Hepatocyte (in vitro differentiated cells): ENCODE results near the gene CTBP1. TPM values are rescaled to one million over a fixed set of nuclear protein-coding genes. Genes with fewer than 3 reads are reported as not detected.

Source experiments
- DNase-seq: peaks from one replicate; pipeline ENCODE4 v3.0.0-alpha.2; 2016; ENCODE audit warnings: low spot score
- H2AFZ ChIP-seq: fragments of 200-600 bp; sonication (generic); 2 replicates; pipeline ENCODE4 v1.6.0; 2016; ENCODE audit warnings: antibody characterized with exemption, mild to moderate bottlenecking
- H3K27ac ChIP-seq: fragments of 200-600 bp; sonication (generic); 2 replicates; pipeline ENCODE4 v1.5.1; 2016; ENCODE audit warnings: mild to moderate bottlenecking
- H3K27me3 ChIP-seq: fragments of 200-600 bp; sonication (generic); 2 replicates; pipeline ENCODE4 v1.6.1; 2016
- H3K36me3 ChIP-seq: fragments of 200-600 bp; sonication (generic); replicated peaks from 2 replicates; pipeline ENCODE4 v1.5.1; 2016; ENCODE audit warnings: low read depth; ENCODE audit not compliant: insufficient read depth
- H3K4me1 ChIP-seq: fragments of 200-600 bp; sonication (generic); 2 replicates; pipeline ENCODE4 v1.5.1; 2016; ENCODE audit warnings: mild to moderate bottlenecking, moderate library complexity; ENCODE audit not compliant: insufficient read depth
- H3K4me2 ChIP-seq: fragments of 200-600 bp; sonication (generic); 2 replicates; pipeline ENCODE4 v1.6.0; 2016
- H3K4me3 ChIP-seq: fragments of 200-600 bp; sonication (generic); 2 replicates; pipeline ENCODE4 v1.5.1; 2016; ENCODE audit warnings: mild to moderate bottlenecking
- H3K79me2 ChIP-seq: fragments of 200-600 bp; sonication (generic); 2 replicates; pipeline ENCODE4 v1.6.0; 2017; ENCODE audit warnings: mild to moderate bottlenecking
- H3K9me2 ChIP-seq: fragments of 200-600 bp; sonication (generic); replicated peaks from 2 replicates; pipeline ENCODE4 v1.6.0; 2017; ENCODE audit warnings: mild to moderate bottlenecking; ENCODE audit not compliant: insufficient read depth
- H3K9me3 ChIP-seq: fragments of 200-600 bp; sonication (generic); 2 replicates; pipeline ENCODE4 v1.5.1; 2016; ENCODE audit warnings: low read depth, mild to moderate bottlenecking
- H4K20me1 ChIP-seq: fragments of 200-600 bp; sonication (generic); 2 replicates; pipeline ENCODE4 v1.6.0; 2016; ENCODE audit warnings: mild to moderate bottlenecking; ENCODE audit not compliant: insufficient read depth, poor library complexity, severe bottlenecking
- CTCF ChIP-seq: fragments of 200-600 bp; sonication (generic); IDR thresholded peaks from 2 replicates; pipeline ENCODE4 v1.5.1; 2016; ENCODE audit warnings: antibody characterized with exemption, mild to moderate bottlenecking; ENCODE audit not compliant: poor library complexity
- EZH2 ChIP-seq: fragments of 200-600 bp; sonication (generic); IDR thresholded peaks from 2 replicates; pipeline ENCODE4 v1.6.1; 2016; ENCODE audit warnings: antibody characterized with exemption, mild to moderate bottlenecking, borderline replicate concordance
- EZH2phosphoT487 ChIP-seq: fragments of 200-600 bp; sonication (generic); IDR thresholded peaks from one replicate; pipeline ENCODE4 v1.6.1; 2018; ENCODE audit warnings: antibody characterized with exemption, mild to moderate bottlenecking, low read depth, moderate library complexity; ENCODE audit not compliant: unreplicated experiment, severe bottlenecking
- WGBS: methylation state at CpG from one replicate; pipeline ENCODE4 v1.1.6; 2016; ENCODE audit warnings: low lambda C conversion rate; ENCODE audit errors: missing lambda C conversion rate; 5-methylcytosine and 5-hydroxymethylcytosine counted together
- polyA plus RNA-seq: library from polyadenylated mRNA; unstranded; fragments of >200 nt; fragmentation: Nextera tagmentation; extraction: Ambion mirVana; gene quantifications from 2 replicates; pipeline ENCODE4 v1.2.1, GENCODE V29; 2016
- total RNA-seq: library from RNA; depleted of rRNA; stranded (reverse); fragments of >200 nt; gene quantifications from 2 replicates; pipeline ENCODE4 v1.2.3, GENCODE V29; 2014

CTBP1 gene
- total and polyA plus RNA-seq, 2 experiments from 2014 or later = 169 to 179 TPM

- TF ChIP-seq EZH2phosphoT487 (no peak), CTCF (no peak), EZH2 (no peak)
- Histone ChIP-seq H4K20me1 (no peaks in the 10 kb centered on the region), H3K36me3 (no peaks in the 10 kb centered on the region), H3K4me1 (peaks cover 13% of the 10 kb centered on the region), H3K79me2 (no peaks in the 10 kb centered on the region), H3K4me3 (no peak overlapping the region), H3K27ac (peak overlapping the region; percentile 89), H3K9me2 (no peaks in the 10 kb centered on the region), H3K4me2 (no peak overlapping the region), H2AFZ (no peak overlapping the region), H3K9me3 (no peaks in the 10 kb centered on the region), H3K27me3 (no peaks in the 10 kb centered on the region)
- WGBS = 85% methylated on average over 16 of the region's 28 CpGs
- peak; percentile 5 for DNase-seq
Observed at GRCh38 chr4:1193206-1194009, 55.5 kb downstream of the CTBP1 start.

DNA sequence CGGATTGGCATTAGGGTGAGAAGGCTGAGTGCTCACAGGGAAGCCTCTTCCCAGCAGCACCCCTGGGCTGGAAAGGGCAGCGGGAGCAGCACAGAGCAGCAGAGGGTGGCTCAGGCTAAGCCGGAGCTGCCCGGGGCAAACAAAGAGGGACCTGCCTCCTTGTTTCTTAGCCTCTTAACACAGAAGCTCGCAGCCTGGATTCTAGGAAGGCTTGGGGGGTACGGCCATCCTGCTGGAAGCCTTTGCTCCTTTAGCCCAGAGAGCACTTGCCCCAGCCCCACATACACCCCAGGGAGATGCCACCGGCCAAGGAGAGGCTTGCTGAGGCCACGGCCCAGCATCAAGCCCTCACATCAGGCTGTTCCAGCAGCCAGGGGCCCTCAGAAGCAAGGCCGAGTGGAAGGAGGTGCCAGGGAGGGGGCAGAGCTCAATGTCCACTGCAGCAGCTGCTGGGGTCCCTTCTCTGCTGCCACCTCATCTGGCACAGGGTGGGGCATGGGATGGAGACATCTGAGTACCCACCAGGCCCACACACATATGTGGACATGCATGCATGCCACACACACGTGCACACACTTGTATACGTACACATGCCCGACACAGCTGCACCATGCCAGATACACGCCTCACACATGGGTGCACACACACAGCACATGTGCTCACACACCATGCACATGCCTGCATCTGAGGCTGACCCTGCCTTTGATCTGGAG, 56.3 kb downstream of the CTBP1 start:
- WGBS = 87% methylated on average over 13 of the region's 13 CpGs
- H3K4me2 ChIP-seq = peak overlapping the region; percentile 7
- no peak for TF ChIP-seq EZH2
- no peak for TF ChIP-seq EZH2phosphoT487
- no peak for TF ChIP-seq CTCF
- H3K27ac ChIP-seq = peak overlapping the region; percentile 89
- H3K36me3 ChIP-seq = no peaks in the 10 kb centered on the region
- DNase-seq = peak; percentile 4
- H3K27me3 ChIP-seq = no peaks in the 10 kb centered on the region
- no peak overlapping the region for H2AFZ ChIP-seq
- H3K9me3 ChIP-seq = no peaks in the 10 kb centered on the region
- H3K79me2 ChIP-seq = no peaks in the 10 kb centered on the region
- H4K20me1 ChIP-seq = no peaks in the 10 kb centered on the region
- peaks cover 13% of the 10 kb centered on the region for H3K4me1 ChIP-seq
- H3K9me2 ChIP-seq = no peaks in the 10 kb centered on the region
- no peak overlapping the region for H3K4me3 ChIP-seq

GRCh38 chr4:1192091-1192492, 56.8 kb downstream of the CTBP1 start:
- peak overlapping the region; percentile 89 for H3K27ac ChIP-seq
- peak; percentile 87 for DNase-seq
- H3K9me3 ChIP-seq = no peaks in the 10 kb centered on the region
- H3K27me3 ChIP-seq = no peaks in the 10 kb centered on the region
- H3K36me3 ChIP-seq = no peaks in the 10 kb centered on the region
- H2AFZ ChIP-seq = no peak overlapping the region
- H3K4me2 ChIP-seq = no peak overlapping the region
- H3K4me3 ChIP-seq = no peak overlapping the region
- TF ChIP-seq CTCF (no peak), EZH2phosphoT487 (no peak), EZH2 (no peak)
- 58% methylated on average over 4 of the region's 4 CpGs for WGBS
- H3K9me2 ChIP-seq = no peaks in the 10 kb centered on the region
- no peaks in the 10 kb centered on the region for H4K20me1 ChIP-seq
- peaks cover 13% of the 10 kb centered on the region for H3K4me1 ChIP-seq
- H3K79me2 ChIP-seq = no peaks in the 10 kb centered on the region
